GM12892 (cell line): ENCODE data around the gene NECAB3.

ENCODE experiments used
- DNase-seq: peaks from one replicate; pipeline ENCODE4 v3.0.0; 2011; ENCODE audit not compliant: insufficient read length
- FAIRE-seq: peaks from 2 replicates; lab custom pipeline; 2011; peaks lifted over from hg19 to GRCh38; lab: Jason Lieb, UNC
- POLR2A ChIP-seq: IDR thresholded peaks from 2 replicates; pipeline ENCODE4 v1.6.1; 2011; ENCODE audit warnings: low read depth, low read length, control low read depth
- POLR2AphosphoS5 ChIP-seq: IDR thresholded peaks from 2 replicates; pipeline ENCODE4 v1.6.1; 2011; ENCODE audit warnings: low read depth, low read length, control low read depth
- TAF1 ChIP-seq: IDR thresholded peaks from 2 replicates; pipeline ENCODE4 v1.6.1; 2011; ENCODE audit warnings: low read depth, mild to moderate bottlenecking, control low read depth, low read length, borderline replicate concordance

Gene NECAB3

GRCh38 chr20:33684533-33685327 lies 10.5 kb upstream of the NECAB3 start:
- no peak for DNase-seq
- no peak for FAIRE-seq
- TF ChIP-seq TAF1 (no peak), POLR2A (no peak), POLR2AphosphoS5 (no peak)

- DNase-seq (no peak), FAIRE-seq (no peak)
- no peak for TF ChIP-seq POLR2A
- TF ChIP-seq TAF1 = no peak
- TF ChIP-seq POLR2AphosphoS5 = no peak; the same call in 1 of the 2 replicates
Measured at GRCh38 chr20:33681728-33682353, 7.6 kb upstream of the NECAB3 start.

- no peak for FAIRE-seq
- no peak for TF ChIP-seq TAF1
- TF ChIP-seq POLR2AphosphoS5 = no peak
- no peak for TF ChIP-seq POLR2A
- no peak for DNase-seq
Measured at GRCh38 chr20:33681288-33681687, 7.1 kb upstream of the NECAB3 start.

GRCh38 chr20:33680686-33681085 lies 6.5 kb upstream of the NECAB3 start:
- DNase-seq (no peak), FAIRE-seq (no peak)
- TF ChIP-seq TAF1 = no peak

- DNase-seq (peak; percentile 71), FAIRE-seq (peak; percentile 77)
- TF ChIP-seq POLR2AphosphoS5 (0 out of 2 replicates have a peak, but pooled peaks have one; percentile 49), TAF1 (no peak), POLR2A (peak; percentile 60)
Measured at GRCh38 chr20:33679758-33680485, 5.7 kb upstream of the NECAB3 start.

GRCh38 chr20:33677991-33678702 lies 3.9 kb upstream of the NECAB3 start:
- FAIRE-seq (no peak), DNase-seq (no peak)
- TF ChIP-seq TAF1 (no peak), POLR2A (no peak; the same call in 1 of the 2 replicates), POLR2AphosphoS5 (no peak)

- no peak for FAIRE-seq
- no peak for TF ChIP-seq TAF1
- TF ChIP-seq POLR2A = no peak
Measured at GRCh38 chr20:33676652-33677645, 2.7 kb upstream of the NECAB3 start.

GRCh38 chr20:33676121-33676520 lies 1.9 kb upstream of the NECAB3 start:
- TF ChIP-seq POLR2AphosphoS5 (no peak; the same call in 1 of the 2 replicates), POLR2A (no peak), TAF1 (no peak)
- FAIRE-seq (no peak), DNase-seq (no peak)

More at GRCh38 chr20:33676652-33677645, 2.7 kb upstream of the NECAB3 start:
- no peak for DNase-seq

- no peak for FAIRE-seq
- DNase-seq = no peak
- no peak for TF ChIP-seq TAF1
- TF ChIP-seq POLR2AphosphoS5 = no peak; the same call in 1 of the 2 replicates
- no peak for TF ChIP-seq POLR2A
Measured at GRCh38 chr20:33675136-33675959, 1.1 kb upstream of the NECAB3 start.
